CD1c-positive myeloid dendritic cell (primary cell): ENCODE measurements around the gene MAP3K5.
A peak's percentile ranks its signal among the peaks of the same experiment; 100 is the strongest.

Experiments
- DNase-seq: peaks from one replicate; pipeline ENCODE4 v3.0.0-alpha.2; 2016; ENCODE audit errors: extremely low spot score

The MAP3K5 gene

GRCh38 chr6:136647363-136647852, 144.9 kb downstream of the MAP3K5 start:
- peak; percentile 25 for DNase-seq

- no peak for DNase-seq
Measured at GRCh38 chr6:136646377-136646776, 145.9 kb downstream of the MAP3K5 start.

- no peak for DNase-seq
Measured at GRCh38 chr6:136644597-136644952, 147.7 kb downstream of the MAP3K5 start.

GRCh38 chr6:136643850-136644596, 148.3 kb downstream of the MAP3K5 start:
- peak; percentile 80 for DNase-seq

- no peak for DNase-seq
Measured at GRCh38 chr6:136641873-136642465, 150.3 kb downstream of the MAP3K5 start.

- no peak for DNase-seq
Measured at GRCh38 chr6:136641166-136641565, 151.1 kb downstream of the MAP3K5 start.

- no peak for DNase-seq
Measured at GRCh38 chr6:136640132-136640915, 152.0 kb downstream of the MAP3K5 start.

- DNase-seq = no peak
Measured at GRCh38 chr6:136639702-136640101, 152.6 kb downstream of the MAP3K5 start.

GRCh38 chr6:136635615-136636014, 156.7 kb downstream of the MAP3K5 start:
- no peak for DNase-seq

GRCh38 chr6:136633355-136633754, 158.9 kb downstream of the MAP3K5 start:
- DNase-seq = no peak

GRCh38 chr6:136628996-136629395, 163.3 kb downstream of the MAP3K5 start:
- no peak for DNase-seq

GRCh38 chr6:136627191-136627590, 165.1 kb downstream of the MAP3K5 start:
- DNase-seq = no peak

- no peak for DNase-seq
Measured at GRCh38 chr6:136625293-136625692, 167.0 kb downstream of the MAP3K5 start.

GRCh38 chr6:136624347-136624746, 167.9 kb downstream of the MAP3K5 start:
- no peak for DNase-seq

- DNase-seq = no peak
Measured at GRCh38 chr6:136618086-136618485, 174.2 kb downstream of the MAP3K5 start.

GRCh38 chr6:136616527-136616926, 175.8 kb downstream of the MAP3K5 start:
- DNase-seq = no peak

GRCh38 chr6:136614994-136615393, 177.3 kb downstream of the MAP3K5 start:
- no peak for DNase-seq

GRCh38 chr6:136614350-136614749, 177.9 kb downstream of the MAP3K5 start:
- no peak for DNase-seq

GRCh38 chr6:136613477-136613876, 178.8 kb downstream of the MAP3K5 start:
- DNase-seq = no peak

GRCh38 chr6:136612666-136613389, 179.4 kb downstream of the MAP3K5 start:
- DNase-seq = no peak

- DNase-seq = peak; percentile 38
Measured at GRCh38 chr6:136611746-136612145, 180.5 kb downstream of the MAP3K5 start.

GRCh38 chr6:136611133-136611532, 181.1 kb downstream of the MAP3K5 start:
- no peak for DNase-seq
